ENCODE data around the gene BRD9. TPM values are rescaled to one million over a fixed set of nuclear protein-coding genes. Genes with fewer than 3 reads are reported as not detected.

The BRD9 gene
- total RNA-seq, 4 donors from 2014 or later, result 19.6 to 29.9 (median 25.2) TPM

DNA sequence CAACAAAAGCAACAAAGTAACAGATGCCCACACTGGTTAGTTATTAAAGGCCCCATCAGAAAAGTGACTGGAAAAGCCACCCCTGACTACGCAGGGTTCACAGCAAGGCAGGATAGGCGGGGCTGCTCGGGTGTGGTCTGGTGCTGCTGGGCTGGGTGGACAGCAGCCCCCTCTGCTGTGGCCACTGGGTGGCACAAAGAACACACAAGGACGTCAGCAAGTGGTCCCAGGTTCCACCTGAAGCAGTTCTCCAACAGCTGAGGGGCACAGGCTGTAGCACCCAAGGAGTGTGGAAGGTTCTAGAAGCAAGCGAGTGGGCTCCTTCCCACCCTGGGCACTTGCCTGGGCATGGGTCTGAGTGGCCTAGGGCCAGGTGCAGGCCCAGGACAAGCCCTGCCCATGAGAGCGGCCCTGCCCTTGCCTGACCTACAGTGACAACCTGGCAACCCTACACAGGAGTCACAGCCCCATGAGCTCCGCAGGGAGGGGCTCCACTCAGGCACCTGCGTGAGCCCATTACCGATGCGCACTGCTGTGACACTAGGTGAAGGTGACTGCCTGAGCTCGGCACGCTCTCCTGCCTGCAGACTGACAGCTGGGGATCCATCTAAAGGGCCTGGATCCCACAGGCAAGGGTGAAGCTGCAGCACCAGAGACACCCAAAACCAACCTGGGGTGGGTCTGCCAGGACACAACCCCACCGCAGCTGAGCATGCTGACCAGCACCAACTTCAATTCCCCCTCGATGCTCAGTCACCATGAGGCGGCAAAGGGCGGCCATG lies 8.1 kb downstream of the BRD9 start:
- no peak for TF ChIP-seq POLR2A (IDR thresholded peaks at IDR 0.05)
- TF ChIP-seq, protein P1, sequence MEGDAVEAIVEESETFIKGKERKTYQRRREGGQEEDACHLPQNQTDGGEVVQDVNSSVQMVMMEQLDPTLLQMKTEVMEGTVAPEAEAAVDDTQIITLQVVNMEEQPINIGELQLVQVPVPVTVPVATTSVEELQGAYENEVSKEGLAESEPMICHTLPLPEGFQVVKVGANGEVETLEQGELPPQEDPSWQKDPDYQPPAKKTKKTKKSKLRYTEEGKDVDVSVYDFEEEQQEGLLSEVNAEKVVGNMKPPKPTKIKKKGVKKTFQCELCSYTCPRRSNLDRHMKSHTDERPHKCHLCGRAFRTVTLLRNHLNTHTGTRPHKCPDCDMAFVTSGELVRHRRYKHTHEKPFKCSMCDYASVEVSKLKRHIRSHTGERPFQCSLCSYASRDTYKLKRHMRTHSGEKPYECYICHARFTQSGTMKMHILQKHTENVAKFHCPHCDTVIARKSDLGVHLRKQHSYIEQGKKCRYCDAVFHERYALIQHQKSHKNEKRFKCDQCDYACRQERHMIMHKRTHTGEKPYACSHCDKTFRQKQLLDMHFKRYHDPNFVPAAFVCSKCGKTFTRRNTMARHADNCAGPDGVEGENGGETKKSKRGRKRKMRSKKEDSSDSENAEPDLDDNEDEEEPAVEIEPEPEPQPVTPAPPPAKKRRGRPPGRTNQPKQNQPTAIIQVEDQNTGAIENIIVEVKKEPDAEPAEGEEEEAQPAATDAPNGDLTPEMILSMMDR (IDR thresholded peaks at IDR 0.05), result no peak
- no peak for DNase-seq
- Histone ChIP-seq H3K27me3 (no peaks in the 10 kb centered on the region), H3K9me3 (no peaks in the 10 kb centered on the region), H3K4me3 (replicated peaks in 1 of 3) (no peak overlapping the region), H3K4me1 (no peaks in the 10 kb centered on the region), H3K27ac (no peak overlapping the region), H3K36me3 (peaks cover 62 to 72% of the 10 kb centered on the region in 2 donors)
- intact Hi-C loops (cut with DNase I), result no loop called here
- 87 to 93% methylated on average over 11 of the region's 16 CpGs for WGBS, 2 donors

DNA sequence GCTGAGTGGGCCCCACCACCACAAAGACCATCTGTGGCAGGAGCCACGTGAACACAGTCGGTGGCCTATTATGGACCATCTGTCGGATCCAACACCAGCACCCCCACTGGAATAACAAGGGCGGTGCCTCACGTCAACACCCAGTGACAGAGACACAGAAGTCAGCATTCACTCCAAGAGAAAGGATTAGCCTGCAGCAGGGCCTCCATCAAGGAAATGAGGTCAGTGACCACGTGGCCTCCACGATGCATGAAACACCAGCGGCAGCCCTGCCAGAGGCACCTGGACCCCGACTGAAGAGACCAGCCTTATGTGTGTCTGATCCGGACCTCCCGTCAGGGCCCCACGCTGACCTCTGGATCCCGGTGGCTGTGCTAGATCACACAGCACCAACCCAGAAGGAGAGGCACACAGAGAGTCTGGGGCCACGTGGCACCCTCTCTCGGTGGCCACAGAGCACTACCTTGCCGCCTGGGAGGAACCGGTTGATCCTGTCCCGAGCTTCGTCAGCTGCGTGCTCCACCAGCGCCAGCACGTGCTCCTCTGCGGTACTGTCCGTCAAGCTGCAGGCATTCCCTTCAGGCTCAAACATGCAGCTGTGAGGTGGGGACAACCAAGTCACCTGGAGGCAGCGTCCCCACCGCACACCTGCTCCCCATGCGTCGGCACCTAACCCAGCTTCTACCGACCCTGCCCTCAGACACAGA lies 9.0 kb downstream of the BRD9 start:
- no peak overlapping the region for H3K27ac ChIP-seq
- 96 to 97% methylated on average over 18 to 25 of the region's 29 CpGs for WGBS, 2 donors
- no peak for DNase-seq
- no peak overlapping the region for H3K4me3 ChIP-seq (replicated peaks in 1 of 3)
- TF ChIP-seq, protein P1 (IDR thresholded peaks at IDR 0.05), result no peak
- no peaks in the 10 kb centered on the region for H3K4me1 ChIP-seq
- no peaks in the 10 kb centered on the region for H3K27me3 ChIP-seq
- intact Hi-C loops (cut with DNase I), result no loop called here
- peaks cover 62 to 63% of the 10 kb centered on the region in 2 donors for H3K36me3 ChIP-seq
- no peaks in the 10 kb centered on the region for H3K9me3 ChIP-seq

DNA sequence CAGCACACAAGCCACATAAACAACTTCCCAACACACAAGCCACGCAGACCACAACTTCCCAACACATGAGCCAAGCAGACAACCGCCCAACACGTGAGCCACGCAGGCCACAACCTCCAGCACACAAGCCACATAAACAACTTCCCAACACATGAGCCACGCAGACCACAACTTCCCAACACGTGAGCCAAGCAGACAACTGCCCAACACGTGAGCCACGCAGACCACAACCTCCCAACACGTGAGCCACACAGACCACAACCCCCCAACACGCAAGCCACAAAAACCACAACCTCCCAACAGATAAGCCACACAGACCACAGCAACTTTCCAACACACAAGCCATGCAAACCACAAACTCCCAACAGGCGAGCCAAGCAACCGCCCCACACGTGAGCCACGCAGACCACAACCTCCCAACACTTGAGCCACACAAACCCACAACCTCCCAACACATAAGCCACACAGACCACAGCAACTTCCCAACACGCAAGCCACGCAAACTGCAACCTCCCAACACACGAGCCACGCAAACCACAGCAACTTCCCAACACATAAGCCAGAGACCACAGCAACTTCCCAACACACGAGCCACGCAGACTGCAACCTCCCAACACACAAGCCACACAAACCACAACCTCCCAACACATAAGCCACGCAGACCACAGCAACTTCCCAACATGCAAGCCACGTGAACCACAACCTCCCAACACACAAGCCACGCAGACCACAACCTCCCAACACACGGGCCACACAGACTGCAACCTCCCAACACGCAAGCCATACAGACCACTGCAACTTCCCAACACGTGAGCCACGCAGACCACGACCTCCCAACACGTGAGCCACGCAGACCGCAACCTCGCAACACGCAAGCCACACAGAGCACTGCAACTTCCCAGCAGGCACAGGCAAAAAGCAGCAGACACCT lies 10.1 kb downstream of the BRD9 start:
- Histone ChIP-seq H3K4me1 (no peaks in the 10 kb centered on the region), H3K27ac (no peak overlapping the region), H3K36me3 (peaks cover 61 to 62% of the 10 kb centered on the region in 2 donors), H3K4me3 (replicated peaks in 1 of 3) (no peak overlapping the region), H3K27me3 (no peaks in the 10 kb centered on the region), H3K9me3 (no peaks in the 10 kb centered on the region)
- no peak for DNase-seq
- no peak for TF ChIP-seq POLR2A (IDR thresholded peaks at IDR 0.05)
- TF ChIP-seq, protein P1 (IDR thresholded peaks at IDR 0.05), result no peak
- 91 to 95% methylated on average over 33 of the region's 33 CpGs for whole genome bisulfite sequencing, 2 donors
- intact Hi-C loops (cut with DNase I), result no loop called here

DNA sequence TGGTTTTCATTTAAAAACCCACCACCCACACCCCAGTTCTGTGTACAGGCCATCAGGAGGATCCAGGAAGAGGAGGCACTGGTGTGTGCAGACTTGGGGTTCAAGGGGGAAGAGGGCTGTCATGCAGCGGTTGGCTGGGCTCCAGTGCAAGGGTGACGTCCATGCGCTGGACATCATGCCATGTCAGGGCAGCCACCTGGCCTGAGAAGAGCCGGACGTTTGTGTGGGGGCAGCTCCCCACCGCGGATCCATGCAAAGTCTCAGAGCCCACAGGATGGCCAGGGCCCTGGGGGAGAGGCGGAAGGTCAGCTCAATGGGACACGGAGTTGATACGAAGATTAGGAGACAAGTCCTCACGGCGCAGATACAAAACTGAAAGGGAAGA lies 11.1 kb downstream of the BRD9 start:
- Histone ChIP-seq H3K36me3 (peaks cover 60 to 64% of the 10 kb centered on the region in 2 donors), H3K27ac (no peak overlapping the region), H3K4me3 (replicated peaks in 1 of 3) (no peak overlapping the region), H3K9me3 (no peaks in the 10 kb centered on the region), H3K27me3 (no peaks in the 10 kb centered on the region), H3K4me1 (no peaks in the 10 kb centered on the region)
- intact Hi-C loops (cut with DNase I), result no loop called here
- WGBS, 2 donors, result 92 to 93% methylated on average over 12 of the region's 12 CpGs
- TF ChIP-seq, protein P1 (IDR thresholded peaks at IDR 0.05), result no peak
- TF ChIP-seq POLR2A (IDR thresholded peaks at IDR 0.05), result no peak
- DNase-seq, result no peak

All from thyroid gland (tissue), 4 donors.